ENCODE measurements around the gene JUP.

JUP gene

DNA sequence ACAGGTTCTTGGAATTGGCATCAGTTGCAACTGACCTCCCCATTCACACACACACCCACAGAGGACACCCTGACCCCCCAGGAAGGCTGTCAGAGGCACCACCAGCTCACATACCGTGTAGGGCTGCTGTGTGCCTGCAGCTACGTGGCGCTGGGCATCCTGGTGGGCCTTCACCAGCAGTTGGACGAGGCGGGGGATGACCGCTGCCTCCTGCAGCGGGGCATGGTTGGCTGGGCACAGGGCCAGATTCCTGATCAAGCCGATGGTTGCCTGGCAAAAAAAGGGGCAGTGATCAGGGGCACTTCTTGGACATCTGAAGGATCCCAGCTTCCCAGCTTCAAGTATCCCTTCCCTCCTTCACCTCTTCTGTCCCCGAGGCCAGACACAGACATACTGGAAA is 27.9 kb downstream of the JUP start:
- no peak for DNase-seq (ENCODE audit: low read depth)

DNA sequence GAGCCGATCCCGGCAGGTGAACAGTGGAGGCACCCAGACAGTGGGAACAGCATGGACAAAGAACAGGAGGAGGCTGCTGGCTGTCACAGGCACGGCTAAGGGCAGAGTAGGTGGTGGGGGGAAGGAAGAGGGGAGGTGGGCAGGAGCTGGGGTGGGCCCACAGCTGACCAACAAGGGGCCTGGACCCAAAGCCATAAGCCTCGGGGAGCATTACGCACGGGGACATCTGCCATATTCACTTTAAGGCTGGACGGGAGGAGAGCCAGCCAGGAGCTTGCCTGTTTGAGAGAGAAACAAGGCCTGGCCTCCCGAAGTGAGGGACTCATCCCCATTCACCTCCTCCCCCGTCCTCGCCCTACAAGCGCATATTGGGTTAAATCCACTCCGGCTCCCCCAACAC is 32.4 kb downstream of the JUP start:
- no peak for DNase-seq (ENCODE audit: low read depth)

GRCh38 chr17:41751288-41751687 is 35.2 kb downstream of the JUP start:
- no peak for DNase-seq (ENCODE audit: low read depth)

DNA sequence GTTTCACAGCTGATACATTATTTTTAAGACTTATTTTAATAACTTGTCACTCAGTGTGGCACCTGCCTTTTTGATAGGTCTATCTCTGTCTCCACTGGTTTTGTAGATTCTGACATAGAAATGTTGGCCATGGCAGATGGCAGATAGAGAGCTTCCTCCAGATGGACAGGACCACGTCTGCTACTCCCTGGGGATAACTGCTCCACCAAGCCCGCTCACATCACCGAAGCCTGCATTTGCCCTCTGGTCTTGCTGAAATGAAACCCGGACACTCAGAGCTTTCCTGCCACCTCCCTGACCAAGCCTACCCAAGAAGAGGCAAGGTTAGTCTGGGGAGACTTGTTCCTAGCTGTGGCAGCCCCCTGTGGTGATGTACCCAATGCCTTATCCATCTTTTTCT is 35.6 kb downstream of the JUP start:
- DNase-seq (ENCODE audit: low read depth): no peak

DNA sequence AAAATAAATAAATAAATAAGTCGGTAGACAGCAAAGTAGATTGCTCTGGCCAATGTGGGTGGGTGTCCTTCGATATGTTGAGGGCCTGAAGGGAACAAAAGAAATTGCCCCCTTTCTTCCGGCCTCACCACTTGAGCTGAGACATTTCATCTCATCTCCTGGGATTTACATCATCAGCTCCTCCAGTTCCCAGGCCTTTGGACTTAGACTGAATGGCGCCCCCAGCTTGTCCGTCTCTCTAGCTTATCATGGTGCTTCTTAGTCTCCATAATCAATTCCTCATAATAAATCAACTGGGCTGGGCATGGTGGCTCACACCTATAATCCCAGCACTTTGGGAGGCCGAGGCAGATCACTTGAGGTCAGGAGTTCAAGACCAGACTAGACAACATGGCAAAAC is 38.2 kb downstream of the JUP start:
- no peak for DNase-seq (ENCODE audit: low read depth)

GRCh38 chr17:41741709-41742108 is 44.8 kb downstream of the JUP start:
- DNase-seq (ENCODE audit: low read depth): no peak

DNA sequence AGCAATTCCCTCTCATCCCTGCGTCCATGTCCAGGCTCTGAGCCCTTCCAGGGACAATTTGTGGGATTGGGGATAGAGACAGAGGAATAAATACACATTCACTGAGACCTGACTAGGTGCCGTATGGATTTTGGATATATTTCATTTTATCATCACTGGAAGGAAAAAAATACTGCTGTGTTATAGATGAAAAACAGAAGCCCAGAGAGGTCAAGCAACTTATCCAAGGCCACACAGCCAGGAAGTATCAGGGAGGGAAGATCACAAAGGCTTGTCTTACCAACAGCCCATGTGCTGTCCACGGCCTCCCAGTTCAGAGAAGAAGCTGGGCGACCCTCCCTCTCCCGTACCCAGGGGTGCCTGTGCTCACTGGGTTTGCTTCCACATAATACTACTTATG is 46.0 kb downstream of the JUP start:
- DNase-seq (ENCODE audit: low read depth): no peak

DNA sequence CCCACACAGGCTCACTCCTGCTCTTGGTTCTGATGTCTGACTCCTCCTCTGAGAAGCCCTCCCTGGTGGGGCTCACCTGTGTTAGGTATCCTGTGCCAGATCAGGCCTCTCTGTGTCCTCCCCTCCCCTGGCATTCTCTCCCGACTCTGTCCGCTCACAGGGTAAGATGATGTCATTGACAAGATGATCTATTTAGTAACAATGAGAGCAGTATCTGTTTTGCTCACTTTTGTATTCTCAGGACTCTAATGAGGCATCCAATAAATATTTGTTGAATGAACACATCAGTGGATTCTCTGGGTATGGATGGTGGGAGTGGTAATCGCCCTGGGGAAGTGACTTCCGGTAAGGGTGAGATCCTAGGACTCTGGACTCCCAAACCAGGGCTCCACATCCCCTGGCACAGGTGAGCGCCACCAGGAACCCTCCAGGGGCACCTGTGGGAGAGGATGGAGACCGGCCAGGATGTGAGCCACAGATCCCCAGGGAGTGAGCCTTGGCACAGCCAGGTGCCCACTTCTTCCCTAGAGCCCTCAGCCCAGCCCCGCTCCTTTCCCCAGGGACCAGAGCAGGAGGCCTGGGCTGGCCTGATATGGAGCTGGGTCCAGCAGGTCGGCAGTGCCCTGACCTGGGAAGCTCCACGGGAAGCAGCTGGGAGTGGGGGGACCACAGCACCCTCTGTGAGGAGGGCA is 46.7 kb downstream of the JUP start:
- no peak for DNase-seq (ENCODE audit: low read depth)

- DNase-seq (ENCODE audit: low read depth): no peak
These were observed 47.8 kb downstream of the JUP start for GRCh38 chr17:41738801-41739112.

DNA sequence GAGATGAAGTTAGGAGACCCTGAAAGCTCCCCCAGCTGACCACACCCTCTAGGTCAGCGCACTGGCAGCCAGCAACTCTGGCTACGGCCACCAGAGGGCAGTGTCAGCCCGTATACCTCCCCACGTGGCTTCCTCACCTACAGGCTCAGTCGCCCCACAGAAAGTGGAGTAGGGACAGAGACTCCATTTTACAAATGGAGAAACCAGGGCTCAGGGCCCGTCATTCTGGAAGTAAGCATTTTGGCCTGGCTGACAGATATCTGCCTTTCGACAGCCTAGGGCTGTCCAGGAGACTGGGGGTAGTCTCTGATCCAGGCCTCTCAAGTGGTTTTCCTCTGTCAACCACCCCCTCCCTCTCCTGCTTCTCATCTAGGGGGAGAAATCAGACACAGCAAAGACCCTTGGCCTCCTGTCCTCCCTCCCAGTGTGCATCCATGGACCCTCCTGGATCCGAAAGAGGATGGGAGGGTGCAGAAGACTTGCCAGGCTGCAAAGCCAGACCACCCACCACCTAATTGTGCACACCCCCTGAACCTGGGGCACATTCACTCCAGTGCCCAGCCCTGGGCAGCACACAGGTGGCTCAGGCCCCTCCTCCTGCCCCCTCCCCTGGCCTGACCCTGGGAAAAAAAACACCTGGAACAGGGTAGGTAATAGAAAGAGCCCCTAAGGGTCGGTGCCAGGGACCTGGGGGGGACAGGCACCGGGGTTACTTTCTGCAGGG is 48.3 kb downstream of the JUP start:
- DNase-seq (ENCODE audit: low read depth): peak; percentile 60

- DNase-seq (ENCODE audit: low read depth): no peak
These were observed 48.9 kb downstream of the JUP start for GRCh38 chr17:41737680-41738023.

GRCh38 chr17:41736983-41737679 is 49.4 kb downstream of the JUP start:
- DNase-seq (ENCODE audit: low read depth): no peak

GRCh38 chr17:41735744-41736143 is 50.8 kb downstream of the JUP start:
- no peak for DNase-seq (ENCODE audit: low read depth)

DNA sequence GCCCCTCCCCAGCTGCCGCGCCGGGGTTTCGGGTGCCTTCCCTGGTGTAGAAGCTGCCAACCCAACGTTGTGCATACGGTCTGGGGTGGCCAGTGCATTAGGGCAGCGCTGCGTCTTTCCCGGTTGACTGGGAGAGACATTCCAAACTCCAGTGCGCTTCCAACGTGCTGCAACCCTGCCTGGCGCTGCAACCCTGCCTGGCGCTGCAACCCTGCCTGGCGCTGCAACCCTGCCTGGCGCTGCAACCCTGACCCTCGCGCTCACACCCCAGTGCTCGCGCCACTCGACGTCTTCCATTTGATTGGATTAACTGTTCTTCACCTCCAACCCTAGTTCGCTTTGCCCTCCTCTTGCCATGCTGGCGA is 51.6 kb downstream of the JUP start:
- DNase-seq (ENCODE audit: low read depth): no peak

- DNase-seq (ENCODE audit: low read depth): no peak
These were observed 52.2 kb downstream of the JUP start, which contains the start of gene HAP1 for GRCh38 chr17:41734139-41734948. Gene HAP1, minus strand, starts transcription at chr17:41734643. Its CDS starts 9 bp downstream, at chr17:41734634.

GRCh38 chr17:41733348-41734138 is 53.0 kb downstream of the JUP start:
- DNase-seq (ENCODE audit: low read depth): no peak

DNA sequence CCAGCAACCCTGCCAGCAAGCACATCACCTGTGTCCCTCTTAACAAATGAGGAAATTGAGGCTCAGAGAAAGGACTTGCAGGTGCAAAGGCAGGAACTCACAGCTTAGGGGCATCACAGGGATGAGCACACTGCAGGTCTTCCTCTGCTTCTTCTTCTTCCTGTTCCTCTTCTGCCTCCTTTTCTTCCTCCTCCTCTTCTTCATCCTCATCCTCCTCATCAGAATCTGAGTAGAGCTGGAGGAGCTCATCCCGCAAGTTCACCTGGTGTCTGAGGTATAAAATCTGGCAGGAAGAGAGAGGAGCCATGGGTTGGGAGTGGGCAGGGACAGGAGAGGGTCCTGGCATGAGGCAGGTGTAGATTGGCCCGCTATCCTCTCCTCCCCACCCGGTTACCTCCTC is 54.7 kb downstream of the JUP start:
- no peak for DNase-seq (ENCODE audit: low read depth)

- no peak for DNase-seq (ENCODE audit: low read depth)
These were observed 56.0 kb downstream of the JUP start for GRCh38 chr17:41730479-41730878.

GRCh38 chr17:41728056-41728455 is 58.5 kb downstream of the JUP start:
- no peak for DNase-seq (ENCODE audit: low read depth)

DNA sequence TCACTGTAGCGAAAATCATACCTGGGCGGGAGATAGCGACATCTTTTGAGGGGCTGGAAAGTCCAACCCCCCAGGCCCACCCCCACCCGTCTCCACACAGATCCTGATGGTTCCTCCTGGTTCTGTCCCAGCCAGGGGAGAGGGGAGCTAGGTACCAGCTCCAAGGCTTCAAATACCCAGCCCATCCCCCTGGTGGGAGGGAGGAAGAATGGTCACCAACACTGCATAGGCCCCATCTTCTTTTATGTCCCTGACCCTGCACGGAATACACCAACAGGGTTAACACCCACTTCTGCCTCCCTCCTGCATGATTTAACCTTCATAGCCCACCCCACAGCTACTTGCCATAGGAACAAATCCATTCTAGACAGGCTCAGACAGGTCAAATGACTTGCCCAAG is 61.4 kb downstream of the JUP start:
- no peak for DNase-seq (ENCODE audit: low read depth)

- no peak for DNase-seq (ENCODE audit: low read depth)
These were observed 61.9 kb downstream of the JUP start for GRCh38 chr17:41724476-41725050.
